GM13977 (cell line): Measurements from ENCODE around the gene MUC5AC.
"Not testable (repeated sequence)": the region's sequence is repeated elsewhere in the genome, so short reads cannot be mapped to it uniquely, and the experiment has no call there.

Experiments
- DNase-seq: peaks from one replicate; pipeline ENCODE4 v3.0.0; 2012; ENCODE audit warnings: low spot score
- CTCF ChIP-seq: IDR thresholded peaks from 2 replicates; pipeline ENCODE4 v1.5.1; 2012; ENCODE audit warnings: mild to moderate bottlenecking, control low read depth; ENCODE audit not compliant: insufficient read depth; ENCODE audit errors: extremely low read depth, missing control alignments
- in situ Hi-C: fragments of 300-500 bp; cut with MboI; formaldehyde crosslinking; loops from one replicate; pipeline ENCODE4 v1.12.0; 2022; ENCODE audit warnings: low sequenced_read_pairs, low pct_unique_long_range_greater_than_20kb, mixed read lengths, inconsistent platforms; ENCODE audit not compliant: unreplicated experiment

MUC5AC gene

DNA sequence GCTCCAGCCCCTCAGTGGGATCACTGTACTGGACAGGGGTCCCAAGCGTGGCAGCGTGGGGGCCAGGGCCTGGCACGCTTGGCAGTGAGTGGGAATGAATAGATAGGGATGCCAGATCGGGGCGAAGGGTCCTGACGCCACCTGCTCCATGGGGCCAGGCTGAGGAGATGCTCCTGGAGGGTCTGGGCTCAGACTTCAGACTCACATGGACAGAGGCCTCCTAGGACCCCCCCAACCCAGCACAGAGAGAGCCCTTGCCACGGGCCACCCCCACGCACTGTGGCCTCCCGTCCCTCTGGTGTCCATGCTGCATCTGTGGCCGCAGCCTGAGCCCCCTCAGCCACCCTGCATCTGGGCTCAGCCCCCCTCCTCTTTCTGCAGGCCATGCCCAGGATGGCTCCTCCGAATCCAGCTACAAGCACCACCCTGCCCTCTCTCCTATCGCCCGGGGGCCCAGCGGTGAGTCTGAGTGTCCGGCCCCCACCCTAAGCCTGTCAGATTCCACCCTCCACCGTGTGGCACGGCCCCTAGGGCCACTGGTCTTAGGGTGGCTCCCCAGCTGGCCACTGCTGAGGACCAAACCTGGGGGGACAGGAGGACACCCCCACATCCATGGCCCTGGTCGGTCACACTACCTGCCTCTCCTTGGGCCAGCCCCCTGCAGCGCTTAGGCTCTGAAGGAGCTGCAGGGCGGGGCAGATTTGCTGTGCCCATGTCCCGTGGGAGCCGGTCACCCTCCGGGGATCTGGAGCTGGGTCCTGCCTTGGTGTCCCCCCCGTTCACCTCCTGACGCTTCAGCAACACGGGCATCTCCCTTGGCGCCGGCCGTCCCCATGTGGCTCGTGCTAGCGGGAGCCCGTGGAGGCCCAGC lies 2.7 kb downstream of the MUC5AC start:
- peak; percentile 26 for DNase-seq
- no peak for TF ChIP-seq CTCF
- in situ Hi-C loops = no loop called here

DNA sequence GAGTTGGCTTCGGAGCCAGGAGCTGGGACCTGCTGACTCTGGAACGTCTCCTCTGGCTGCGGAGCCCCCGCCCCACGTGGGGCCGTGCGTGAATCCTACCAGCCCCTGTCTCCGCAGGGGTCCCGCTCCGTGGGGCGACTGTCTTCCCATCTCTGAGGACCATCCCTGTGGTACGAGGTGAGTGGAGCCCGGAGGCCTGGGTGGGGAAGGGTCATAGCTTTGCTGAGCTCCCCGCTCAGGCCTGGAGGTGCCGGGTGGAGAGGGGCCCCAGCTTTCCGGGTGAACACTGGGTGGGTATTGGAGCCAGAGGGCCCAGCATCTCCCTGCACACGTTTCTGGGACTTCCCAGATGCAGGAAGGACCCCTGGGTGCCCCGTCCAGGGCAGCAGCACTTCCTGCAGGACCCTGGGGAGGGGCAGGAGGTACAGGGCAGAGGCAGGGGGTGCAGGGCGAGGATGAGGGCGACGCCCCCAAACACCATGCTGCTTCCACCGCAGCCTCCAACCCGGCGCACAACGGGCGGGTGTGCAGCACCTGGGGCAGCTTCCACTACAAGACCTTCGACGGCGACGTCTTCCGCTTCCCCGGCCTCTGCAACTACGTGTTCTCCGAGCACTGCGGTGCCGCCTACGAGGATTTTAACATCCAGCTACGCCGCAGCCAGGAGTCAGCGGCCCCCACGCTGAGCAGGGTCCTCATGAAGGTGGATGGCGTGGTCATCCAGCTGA lies 3.8 kb downstream of the MUC5AC start:
- in situ Hi-C loops = no loop called here
- DNase-seq = no peak
- no peak for TF ChIP-seq CTCF

- in situ Hi-C loops = no loop called here
- DNase-seq = no peak
- no peak for TF ChIP-seq CTCF
These were observed 4.4 kb downstream of the MUC5AC start for GRCh38 chr11:1162138-1162475.

GRCh38 chr11:1162491-1163311 lies 4.9 kb downstream of the MUC5AC start:
- DNase-seq = peak; percentile 25
- in situ Hi-C loops = no loop called here
- TF ChIP-seq CTCF = no peak

- in situ Hi-C loops = no loop called here
- no peak for TF ChIP-seq CTCF
- peak; percentile 23 for DNase-seq
These were observed 5.7 kb downstream of the MUC5AC start for GRCh38 chr11:1163321-1163910.

DNA sequence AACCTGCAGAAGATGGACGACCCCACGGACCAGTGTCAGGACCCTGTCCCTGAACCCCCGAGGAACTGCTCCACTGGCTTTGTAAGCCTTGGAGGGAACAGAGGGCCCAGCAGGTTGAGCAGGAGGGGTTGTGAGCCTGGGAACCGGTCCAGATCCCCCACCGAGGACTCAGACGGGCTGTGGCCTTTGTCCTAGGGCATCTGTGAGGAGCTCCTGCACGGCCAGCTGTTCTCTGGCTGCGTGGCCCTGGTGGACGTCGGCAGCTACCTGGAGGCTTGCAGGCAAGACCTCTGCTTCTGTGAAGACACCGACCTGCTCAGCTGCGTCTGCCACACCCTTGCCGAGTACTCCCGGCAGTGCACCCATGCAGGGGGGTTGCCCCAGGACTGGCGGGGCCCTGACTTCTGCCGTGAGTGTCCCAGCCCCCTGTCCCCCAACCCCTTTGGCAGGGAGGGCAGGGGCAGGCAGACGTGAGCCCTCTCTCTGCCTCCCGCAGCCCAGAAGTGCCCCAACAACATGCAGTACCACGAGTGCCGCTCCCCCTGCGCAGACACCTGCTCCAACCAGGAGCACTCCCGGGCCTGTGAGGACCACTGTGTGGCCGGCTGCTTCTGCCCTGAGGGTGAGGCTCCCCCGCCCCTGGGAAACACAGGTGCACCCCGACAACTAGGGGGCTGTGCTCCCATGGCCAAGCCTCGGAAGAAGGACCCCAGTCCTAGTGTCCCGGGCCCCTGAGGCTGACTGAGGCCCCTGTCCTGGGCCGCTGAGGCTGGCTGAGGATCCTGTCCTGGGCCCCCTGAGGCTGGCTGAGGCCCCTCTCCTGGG lies 6.4 kb downstream of the MUC5AC start:
- in situ Hi-C loops = no loop called here

GRCh38 chr11:1164779-1165255 lies 7.1 kb downstream of the MUC5AC start:
- in situ Hi-C loops, DNase-seq: not testable (repeated sequence)

More for the DNA sequence above, 6.4 kb downstream of the MUC5AC start:
- TF ChIP-seq CTCF = no peak
- DNase-seq = peak; percentile 27
